ENCODE measurements around the gene CFAP298. TPM values are rescaled to one million over a fixed set of nuclear protein-coding genes. Genes with fewer than 3 reads are reported as not detected.

CFAP298 gene, protein sequence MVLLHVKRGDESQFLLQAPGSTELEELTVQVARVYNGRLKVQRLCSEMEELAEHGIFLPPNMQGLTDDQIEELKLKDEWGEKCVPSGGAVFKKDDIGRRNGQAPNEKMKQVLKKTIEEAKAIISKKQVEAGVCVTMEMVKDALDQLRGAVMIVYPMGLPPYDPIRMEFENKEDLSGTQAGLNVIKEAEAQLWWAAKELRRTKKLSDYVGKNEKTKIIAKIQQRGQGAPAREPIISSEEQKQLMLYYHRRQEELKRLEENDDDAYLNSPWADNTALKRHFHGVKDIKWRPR
- 16.7 and 17.1 TPM in 2 replicates for total RNA-seq

DNA sequence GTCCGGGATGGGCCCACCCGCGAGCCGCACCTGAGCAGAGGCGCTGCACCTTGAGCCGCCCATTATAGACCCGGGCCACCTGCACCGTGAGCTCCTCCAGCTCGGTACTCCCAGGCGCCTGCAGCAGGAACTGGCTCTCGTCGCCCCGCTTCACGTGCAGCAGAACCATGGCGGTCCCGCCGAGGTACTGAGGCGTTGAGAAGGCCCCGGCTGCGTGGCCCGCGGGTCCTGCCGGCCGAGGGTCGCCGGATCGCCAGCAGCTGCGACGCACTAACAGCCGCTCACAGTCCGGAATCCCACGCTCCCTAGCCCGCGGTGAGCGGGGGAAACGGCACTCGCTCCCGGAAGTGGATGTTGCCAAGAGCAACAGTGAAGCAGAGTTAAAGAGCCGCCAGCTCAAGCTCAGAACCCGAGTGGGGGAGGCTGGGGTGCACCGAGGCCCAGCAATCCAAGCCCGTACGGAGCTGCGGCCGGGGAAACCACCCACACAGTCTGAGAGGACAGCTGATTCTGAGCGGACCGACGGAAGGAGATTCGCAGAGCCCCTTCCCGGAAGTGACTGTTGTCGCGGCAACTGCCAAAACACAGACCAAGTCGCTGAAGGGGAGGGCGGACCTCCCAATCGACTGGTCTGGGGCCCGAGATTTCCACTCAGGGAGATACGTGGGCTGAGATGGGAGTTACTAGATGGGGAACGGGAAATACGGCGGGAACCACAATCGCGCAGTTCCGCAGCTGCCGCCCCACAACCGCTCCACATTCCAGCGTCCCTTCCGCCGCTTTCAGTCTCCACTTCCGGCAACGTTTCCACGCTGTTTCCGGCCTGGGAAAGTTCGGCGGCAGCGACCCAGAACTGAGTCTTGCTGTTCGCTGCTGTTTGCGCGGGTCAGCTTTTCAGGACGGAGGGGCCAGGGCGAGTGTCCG lies at the start of gene CFAP298:
CFAP298 (minus strand) TSS at position 303 of the 924 bp plus-strand sequence; CDS start at position 169, 134 bp downstream.

DNA sequence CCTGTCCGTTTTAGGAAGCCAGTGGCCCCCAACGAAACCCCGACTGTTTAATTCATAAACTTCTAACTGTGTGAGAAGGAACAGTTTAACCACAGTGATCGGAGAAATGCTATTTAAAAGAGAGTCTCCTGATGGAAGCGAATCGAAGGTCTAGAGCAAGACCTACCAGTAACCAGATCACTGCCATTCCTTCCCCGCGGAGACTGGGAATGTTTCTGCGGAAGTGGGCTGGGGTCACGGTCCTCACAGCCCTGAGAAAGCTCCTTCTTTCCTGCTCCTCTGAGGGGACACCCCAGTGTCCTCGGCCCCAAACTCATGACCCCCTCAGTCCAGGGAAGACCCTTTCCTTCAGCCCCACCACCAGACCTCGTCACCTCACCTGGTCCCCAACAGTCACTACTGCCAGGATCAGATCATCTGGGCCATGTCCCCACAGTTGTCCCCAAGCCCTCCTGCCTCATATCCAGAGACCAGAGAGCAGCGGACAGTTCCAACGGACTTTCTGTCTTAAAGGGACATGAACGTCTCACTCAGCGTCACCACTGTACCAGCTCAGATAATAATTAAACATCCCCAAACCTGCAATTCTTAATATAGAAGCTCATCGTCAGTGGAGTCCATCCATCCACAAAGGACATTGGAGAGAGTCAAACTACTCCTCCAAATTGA lies 27.0 kb downstream of the CFAP298 start, which contains the start of gene TCP10L:
TCP10L (minus strand) TSS at position 482 of the 669 bp plus-strand sequence. CDS start 1,219 bp downstream, outside the sequence.

Small RNA genes lying within 50 kb of the gene (small RNA-seq; reads per million reads assigned to genes)
- not detected for gene RNA5SP490

Other genes with a start within 250 kb of the CFAP298 start
- 19.7 and 24.6 TPM in 2 replicates for gene URB1, start 219.4 kb downstream of the CFAP298 start, total RNA-seq
- gene EVA1C, start 199.7 kb downstream of the CFAP298 start, total RNA-seq = 5.5 and 7.8 TPM in 2 replicates
- gene TCP10L, start 26.9 kb downstream of the CFAP298 start, total RNA-seq = 0.22 and 0.39 TPM in 2 replicates
- gene SYNJ1, start 115.6 kb upstream of the CFAP298 start, total RNA-seq = 39.9 and 42.6 TPM in 2 replicates
- gene PAXBP1, start 159.4 kb upstream of the CFAP298 start, total RNA-seq = 39.9 and 45.6 TPM in 2 replicates

Measured in articular chondrocyte of knee joint (primary cell).